ENCODE results near the gene LRRC4C. TPM values are rescaled to one million over a fixed set of nuclear protein-coding genes. Genes with fewer than 3 reads are reported as not detected.
A peak's percentile ranks its signal among the peaks of the same experiment; 100 is the strongest.

Gene LRRC4C
- total and polyA plus RNA-seq, 7 donors = 0.98 to 5.4 (median 3.0) TPM; not detected in 1

DNA sequence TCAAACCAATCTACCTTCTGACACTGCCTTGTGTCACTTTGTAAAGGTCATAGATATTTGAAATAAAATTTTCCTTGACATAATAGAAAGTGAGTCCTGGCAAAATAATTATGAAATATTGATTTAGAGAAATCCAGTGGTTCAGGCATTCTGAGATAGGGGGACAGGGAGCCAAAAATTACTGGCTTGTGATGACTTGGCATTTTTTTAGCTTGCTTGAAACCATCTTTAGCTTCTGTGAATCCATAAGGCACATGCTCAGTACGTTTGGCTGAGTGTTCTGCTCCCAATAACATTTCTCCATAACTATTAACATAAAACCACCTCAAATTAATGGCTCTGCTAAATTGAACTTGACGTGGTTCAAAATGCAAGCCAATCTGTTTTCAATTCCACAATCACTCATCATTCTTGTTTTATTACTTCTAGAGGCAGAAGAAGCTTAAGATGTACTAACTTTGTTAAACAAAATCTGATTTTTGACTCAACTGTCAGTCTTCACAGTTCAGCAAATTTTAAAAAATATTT lies 209.0 kb downstream of the LRRC4C start:
- DNase-seq = no peak
- H3K27ac ChIP-seq = no peak overlapping the region
- no peak overlapping the region for H3K4me3 ChIP-seq
- intact Hi-C loops (cut with DNase I) = no loop called here
- no peaks in the 10 kb centered on the region for H3K36me3 ChIP-seq
- TF ChIP-seq POLR2A (IDR thresholded peaks at IDR 0.05) (no peak), POLR2AphosphoS5 (IDR thresholded peaks at IDR 0.05) (no peak), CTCF (IDR thresholded peaks at IDR 0.05) (no peak), EP300 (IDR thresholded peaks at IDR 0.05) (no peak)
- WGBS, 2 donors = 38 to 53% methylated on average over 2 of the region's 2 CpGs
- H3K4me1 ChIP-seq = no peaks in the 10 kb centered on the region
- no peaks in the 10 kb centered on the region for H3K9me3 ChIP-seq
- H3K27me3 ChIP-seq = no peaks in the 10 kb centered on the region

GRCh38 chr11:41247621-41248020 lies 211.8 kb downstream of the LRRC4C start:
- Histone ChIP-seq H3K36me3 (no peaks in the 10 kb centered on the region), H3K9me3 (no peaks in the 10 kb centered on the region), H3K27me3 (no peaks in the 10 kb centered on the region), H3K27ac (no peak overlapping the region), H3K4me3 (no peak overlapping the region), H3K4me1 (no peaks in the 10 kb centered on the region)
- DNase-seq = no peak
- intact Hi-C loops (cut with DNase I) = no loop called here
- TF ChIP-seq POLR2A (IDR thresholded peaks at IDR 0.05) (no peak), POLR2AphosphoS5 (IDR thresholded peaks at IDR 0.05) (no peak), EP300 (IDR thresholded peaks at IDR 0.05) (no peak), CTCF (IDR thresholded peaks at IDR 0.05) (no peak)
- WGBS, 2 donors = 60 to 74% methylated on average over 5 of the region's 5 CpGs

- 74 to 87% methylated on average over 5 of the region's 5 CpGs for WGBS, 2 donors
- intact Hi-C loops (cut with DNase I) = no loop called here
- Histone ChIP-seq H3K4me3 (no peak overlapping the region), H3K4me1 (no peaks in the 10 kb centered on the region), H3K9me3 (no peaks in the 10 kb centered on the region), H3K27ac (no peak overlapping the region), H3K27me3 (no peaks in the 10 kb centered on the region), H3K36me3 (no peaks in the 10 kb centered on the region)
- TF ChIP-seq POLR2AphosphoS5 (IDR thresholded peaks at IDR 0.05) (no peak), EP300 (IDR thresholded peaks at IDR 0.05) (no peak), CTCF (IDR thresholded peaks at IDR 0.05) (no peak), POLR2A (IDR thresholded peaks at IDR 0.05) (no peak)
- no peak for DNase-seq
Observed at GRCh38 chr11:41246399-41246745, 213.1 kb downstream of the LRRC4C start.

- DNase-seq = peak; percentile 44
- 82 to 87% methylated on average over 10 of the region's 10 CpGs for WGBS, 2 donors
- H3K36me3 ChIP-seq = no peaks in the 10 kb centered on the region
- no peaks in the 10 kb centered on the region for H3K9me3 ChIP-seq
- no peak overlapping the region for H3K27ac ChIP-seq
- intact Hi-C loops (cut with DNase I) = no loop called here
- TF ChIP-seq EP300 (IDR thresholded peaks at IDR 0.05) (no peak), POLR2AphosphoS5 (IDR thresholded peaks at IDR 0.05) (no peak), CTCF (IDR thresholded peaks at IDR 0.05) (no peak), POLR2A (IDR thresholded peaks at IDR 0.05) (no peak)
- H3K27me3 ChIP-seq = no peaks in the 10 kb centered on the region
- H3K4me3 ChIP-seq = no peak overlapping the region
- H3K4me1 ChIP-seq = no peaks in the 10 kb centered on the region
Observed at GRCh38 chr11:41245704-41246398, 213.6 kb downstream of the LRRC4C start.

- no peaks in the 10 kb centered on the region for H3K36me3 ChIP-seq
- no peaks in the 10 kb centered on the region for H3K9me3 ChIP-seq
- no peaks in the 10 kb centered on the region for H3K4me1 ChIP-seq
- H3K27ac ChIP-seq = no peak overlapping the region
- no peak for TF ChIP-seq POLR2AphosphoS5 (IDR thresholded peaks at IDR 0.05)
- TF ChIP-seq EP300 (IDR thresholded peaks at IDR 0.05) = no peak
- no peak for TF ChIP-seq CTCF (IDR thresholded peaks at IDR 0.05)
- no peak for TF ChIP-seq POLR2A (IDR thresholded peaks at IDR 0.05)
- intact Hi-C loops (cut with DNase I) = no loop called here
- H3K4me3 ChIP-seq = no peak overlapping the region
- peak; percentile 62 for DNase-seq
- no peaks in the 10 kb centered on the region for H3K27me3 ChIP-seq
- 86 to 89% methylated on average over 10 of the region's 10 CpGs for WGBS, 2 donors
Observed at GRCh38 chr11:41245184-41245583, 214.3 kb downstream of the LRRC4C start.
